Activated naive CD4-positive, alpha-beta T cell (primary cell): ENCODE measurements around the gene GNAL.
"Not testable (repeated sequence)": the region's sequence is repeated elsewhere in the genome, so short reads cannot be mapped to it uniquely, and the experiment has no call there.

Experiments used
- DNase-seq, 4 experiments: peaks; one replicate each; lab custom pipeline; 2025; lab: John Stamatoyannopoulos, UW

The GNAL gene

DNA sequence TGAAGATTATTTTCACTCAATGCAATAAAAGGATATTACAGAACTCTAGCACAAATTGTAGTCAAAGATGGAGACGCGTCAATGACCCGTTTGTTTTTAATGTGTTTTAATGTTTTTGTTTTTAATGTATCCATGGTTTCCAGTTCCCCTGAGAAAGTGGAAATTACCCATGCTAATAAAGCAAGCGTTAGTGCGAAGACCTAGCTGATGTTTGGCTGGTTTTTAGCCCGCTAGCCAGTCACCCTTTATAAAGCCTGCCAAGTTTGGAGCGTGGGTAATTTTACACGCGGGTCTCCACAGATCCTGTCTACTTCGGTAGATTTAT is 161.7 kb downstream of the GNAL start:
- no peak for DNase-seq

DNA sequence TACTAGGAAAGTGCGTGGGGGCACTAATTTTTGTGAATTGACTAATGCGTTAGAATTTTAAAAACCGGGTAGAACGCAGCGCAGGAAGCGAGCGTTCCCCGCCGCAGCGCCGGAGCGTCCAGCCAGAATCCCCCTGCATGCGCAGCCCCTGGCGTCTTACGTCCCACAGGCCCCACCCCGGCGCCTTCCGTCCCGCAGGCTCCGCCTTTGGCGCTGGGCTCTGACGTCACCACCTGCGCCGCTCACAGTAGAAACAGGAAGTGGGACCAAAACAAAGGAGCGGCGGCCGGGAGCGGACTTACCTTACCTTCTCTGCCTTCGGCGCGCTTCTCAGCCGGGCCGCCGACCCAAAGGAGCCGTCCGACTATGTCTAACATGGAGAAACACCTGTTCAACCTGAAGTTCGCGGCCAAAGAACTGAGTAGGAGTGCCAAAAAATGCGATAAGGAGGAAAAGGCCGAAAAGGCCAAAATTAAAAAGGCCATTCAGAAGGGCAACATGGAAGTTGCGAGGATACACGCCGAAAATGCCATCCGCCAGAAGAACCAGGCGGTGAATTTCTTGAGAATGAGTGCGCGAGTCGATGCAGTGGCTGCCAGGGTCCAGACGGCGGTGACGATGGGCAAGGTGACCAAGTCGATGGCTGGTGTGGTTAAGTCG is 162.2 kb downstream of the GNAL start, which contains the start of gene CHMP1B:
TSS of gene CHMP1B (plus strand) at position 268 of the 660 bp plus-strand sequence. CDS start at position 367, 99 bp downstream.
- DNase-seq = peak; percentile 93 to 95 (median 93)

DNA sequence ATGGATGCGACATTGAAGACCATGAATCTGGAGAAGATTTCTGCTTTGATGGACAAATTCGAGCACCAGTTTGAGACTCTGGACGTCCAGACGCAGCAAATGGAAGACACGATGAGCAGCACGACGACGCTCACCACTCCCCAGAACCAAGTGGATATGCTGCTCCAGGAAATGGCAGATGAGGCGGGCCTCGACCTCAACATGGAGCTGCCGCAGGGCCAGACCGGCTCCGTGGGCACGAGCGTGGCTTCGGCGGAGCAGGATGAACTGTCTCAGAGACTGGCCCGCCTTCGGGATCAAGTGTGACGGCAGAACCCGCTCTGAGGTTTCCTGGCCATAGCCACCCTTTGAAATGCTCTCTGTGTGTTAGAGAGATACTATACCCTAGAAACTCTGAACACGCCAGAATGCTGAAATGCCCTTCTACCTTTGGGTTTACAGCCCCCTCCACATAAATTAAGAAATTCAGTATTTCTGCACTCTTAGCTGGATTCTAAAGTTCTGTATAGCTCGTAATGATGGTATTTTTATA is 162.8 kb downstream of the GNAL start:
- peak; percentile 9 to 41 (median 19) for DNase-seq

DNA sequence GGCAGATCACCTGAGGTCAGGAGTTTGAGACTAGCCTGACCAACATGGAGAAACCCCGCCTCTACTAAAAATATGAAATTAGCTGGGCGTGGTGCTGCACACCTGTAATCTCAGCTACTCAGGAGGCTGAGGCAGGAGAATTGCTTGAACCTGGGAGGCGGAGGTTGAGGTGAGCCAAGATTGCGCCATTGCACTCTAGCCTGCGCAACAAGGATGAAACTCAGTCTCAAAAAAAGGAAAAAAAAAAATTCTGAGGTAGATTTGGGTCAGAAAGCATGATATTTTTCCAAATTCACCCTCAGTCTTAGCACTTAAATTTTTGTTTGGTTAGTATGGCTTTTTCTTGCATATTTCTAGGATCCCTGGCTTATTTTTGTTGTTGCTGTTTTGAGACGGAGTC is 165.5 kb downstream of the GNAL start:
- not testable (repeated sequence) for DNase-seq

DNA sequence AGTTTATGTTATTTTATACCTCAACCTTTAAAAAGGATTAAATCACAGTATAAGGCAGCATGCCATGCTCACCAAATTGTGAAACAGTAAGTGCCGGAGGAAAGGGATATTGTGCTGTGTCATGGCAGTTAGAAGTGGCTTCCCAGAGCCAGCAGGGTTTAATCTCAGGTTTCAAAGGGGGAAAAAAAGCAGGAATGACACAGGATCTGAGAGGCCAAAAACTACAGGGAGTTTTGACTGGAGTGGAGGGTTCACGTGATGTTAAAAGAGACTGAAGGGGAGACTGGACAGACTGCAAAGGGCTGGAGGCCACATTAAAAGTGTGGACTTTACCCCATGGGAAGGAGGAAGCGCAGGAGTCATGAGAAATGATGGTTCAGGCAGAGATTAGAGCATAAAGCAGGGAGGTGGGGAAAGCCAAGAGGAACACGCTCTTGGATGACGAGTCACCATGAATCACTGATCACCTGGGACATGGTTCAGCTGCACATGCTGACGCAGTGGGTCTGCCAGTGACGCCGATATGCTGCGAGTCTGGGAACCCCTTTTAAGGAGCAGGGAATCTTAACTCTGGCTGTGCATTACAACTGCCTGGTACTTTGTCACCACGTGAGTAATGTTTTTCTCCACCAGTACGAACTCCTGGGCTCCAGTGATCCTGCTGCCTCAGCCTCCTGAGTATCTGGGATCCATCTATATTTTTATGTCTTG is 168.3 kb downstream of the GNAL start:
- DNase-seq = no peak

DNA sequence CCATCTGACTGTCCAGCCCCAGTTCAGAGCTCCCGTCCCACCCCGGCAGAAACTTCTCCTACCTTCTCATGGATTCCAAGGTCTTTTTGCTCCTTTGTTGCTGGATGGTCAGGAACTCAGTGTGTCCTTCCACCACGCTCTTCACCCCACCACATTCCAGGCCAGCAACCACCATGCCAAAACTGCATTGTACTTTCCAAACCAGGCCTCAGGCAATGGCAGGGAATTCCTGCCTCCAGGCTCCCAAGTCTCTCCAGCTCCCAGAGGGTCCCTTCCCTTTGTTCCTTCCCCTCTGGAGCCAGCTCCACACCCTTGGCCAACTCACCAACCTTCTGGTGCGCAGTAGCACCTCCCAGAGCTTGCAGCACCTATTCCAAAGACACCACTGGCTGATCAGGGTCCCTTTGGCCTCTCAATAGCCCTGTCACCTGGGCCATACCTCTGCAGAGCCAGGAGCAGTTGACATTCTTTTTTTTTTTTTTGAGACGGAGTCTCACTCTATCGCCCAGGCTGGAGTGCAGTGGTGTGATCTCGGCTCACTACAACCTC is 170.3 kb downstream of the GNAL start:
- DNase-seq = no peak

DNA sequence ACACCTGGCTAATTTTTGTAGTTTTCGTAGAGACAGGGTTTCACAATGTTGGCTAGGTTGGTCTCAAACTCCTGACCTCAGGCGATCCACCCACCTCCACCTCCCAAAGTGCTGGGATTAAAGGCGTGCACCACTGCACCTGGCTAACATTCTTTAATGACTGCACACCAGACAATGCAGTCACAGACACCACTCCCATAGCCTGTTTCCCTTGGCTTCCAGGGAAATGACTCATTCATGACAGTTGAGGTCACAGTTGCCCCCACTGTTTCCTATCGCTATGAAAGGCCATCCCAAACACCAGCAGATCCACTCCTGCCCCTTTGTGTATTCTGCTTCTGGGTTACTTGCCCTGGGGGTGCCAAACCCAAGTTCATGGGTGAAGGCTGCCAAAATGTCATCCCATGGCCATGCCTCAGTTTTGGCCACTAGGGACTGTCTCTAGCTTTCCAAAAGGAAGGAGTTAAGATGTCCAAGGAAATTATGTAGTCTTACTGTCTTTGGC is 170.9 kb downstream of the GNAL start:
- no peak for DNase-seq

DNA sequence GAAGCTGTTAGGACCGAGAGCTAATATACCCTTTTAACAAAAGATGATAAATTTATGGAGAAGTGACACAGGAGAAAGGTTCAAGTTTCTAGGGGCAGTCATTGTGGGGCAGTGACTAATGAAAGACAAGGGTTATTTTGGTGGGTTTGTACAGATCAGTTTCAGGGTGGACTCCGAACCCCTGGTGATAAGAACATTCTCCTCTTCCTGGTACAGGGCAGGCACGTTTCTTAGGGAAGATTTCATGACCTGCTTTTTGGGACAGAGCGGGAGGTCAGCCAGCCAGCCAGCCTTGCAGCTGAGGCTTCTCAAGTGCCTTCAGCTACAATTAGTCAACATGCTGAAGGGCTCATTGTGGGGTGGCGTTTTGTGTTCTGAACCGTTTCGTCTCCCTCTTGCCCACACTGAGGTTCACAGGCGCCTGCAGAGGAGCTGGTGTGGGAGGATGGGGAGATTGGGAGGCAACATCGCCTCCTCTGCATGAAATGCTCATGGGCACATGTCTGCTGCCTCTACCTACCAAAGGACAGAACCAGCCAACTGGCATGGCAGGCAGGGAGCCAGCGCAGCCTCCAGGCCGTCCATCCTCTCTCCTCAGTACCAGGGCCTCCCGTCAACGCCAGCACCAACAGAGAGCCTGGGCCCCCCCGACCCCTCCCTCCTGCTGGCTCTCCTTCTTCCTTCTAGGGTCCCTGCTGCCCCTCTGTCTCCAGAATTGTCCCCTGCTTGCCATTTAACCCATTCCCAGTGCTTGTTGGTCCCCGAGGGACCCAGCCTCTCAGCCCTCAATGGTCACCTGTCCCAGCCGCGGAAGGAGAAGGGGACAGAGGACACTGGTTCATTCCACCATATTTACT is 171.8 kb downstream of the GNAL start:
- no peak for DNase-seq

DNA sequence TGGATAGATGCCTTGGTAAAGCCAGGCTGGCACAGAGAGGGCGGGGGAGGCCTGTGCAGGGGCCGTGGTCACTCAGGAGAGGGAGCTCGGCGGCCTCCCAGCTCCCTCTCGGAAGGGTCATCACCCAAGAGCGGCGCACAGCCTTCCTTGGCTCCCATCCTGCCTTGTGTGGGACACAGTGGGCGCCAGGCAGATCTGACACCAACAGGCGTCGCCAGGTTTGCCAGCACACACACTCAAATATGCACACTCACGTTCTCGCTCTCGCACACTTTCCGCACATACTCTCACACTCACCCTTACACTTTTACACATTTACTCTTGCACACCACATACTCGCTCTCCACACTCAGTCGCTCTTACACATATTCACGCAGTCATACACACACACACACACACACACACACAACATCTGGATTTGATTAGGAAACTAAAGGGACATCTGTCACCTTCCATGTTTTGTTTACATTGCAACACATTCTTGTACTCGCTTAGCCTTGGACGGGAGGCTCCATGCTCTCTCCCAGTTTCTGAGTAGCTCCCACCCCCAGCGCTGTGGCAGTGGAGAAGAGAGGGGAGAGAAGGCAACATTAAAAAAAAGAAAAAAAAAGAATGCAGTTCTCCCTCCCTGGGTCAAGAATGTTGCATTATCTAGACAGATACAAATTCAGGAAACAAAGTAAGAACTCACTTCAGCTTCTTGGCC is 172.7 kb downstream of the GNAL start:
- no peak for DNase-seq

DNA sequence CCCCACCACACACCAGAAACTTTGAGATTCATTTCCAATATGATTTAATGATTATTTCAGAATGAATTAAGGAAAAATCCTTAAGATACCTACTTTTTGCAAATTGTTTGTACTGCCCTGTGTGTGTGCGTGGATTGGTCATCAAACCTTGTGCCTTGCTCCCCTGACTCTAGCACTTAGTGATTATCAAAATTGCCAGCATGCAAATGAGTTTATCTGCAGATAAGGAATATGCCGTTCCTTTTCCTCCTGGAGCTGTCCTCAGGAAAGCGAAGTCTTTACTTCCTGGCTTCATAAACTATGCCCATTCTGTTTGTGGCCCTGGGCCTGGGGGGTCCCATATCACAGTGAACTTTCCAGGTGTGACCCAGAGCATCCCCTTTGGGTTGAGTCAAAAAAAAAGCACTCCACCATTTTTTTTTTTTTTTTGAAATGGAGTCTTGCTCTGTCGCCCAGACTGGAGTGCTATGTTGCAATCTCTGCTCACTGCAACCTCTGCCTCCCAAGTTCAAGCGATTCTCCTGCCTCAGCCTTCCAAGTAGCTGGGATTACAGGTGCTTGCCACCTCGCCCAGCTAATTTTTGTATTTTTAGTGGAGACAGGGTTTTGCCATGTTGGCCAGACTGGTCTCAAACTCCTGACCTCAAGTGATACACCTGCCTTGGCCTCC is 173.5 kb downstream of the GNAL start:
- no peak for DNase-seq

DNA sequence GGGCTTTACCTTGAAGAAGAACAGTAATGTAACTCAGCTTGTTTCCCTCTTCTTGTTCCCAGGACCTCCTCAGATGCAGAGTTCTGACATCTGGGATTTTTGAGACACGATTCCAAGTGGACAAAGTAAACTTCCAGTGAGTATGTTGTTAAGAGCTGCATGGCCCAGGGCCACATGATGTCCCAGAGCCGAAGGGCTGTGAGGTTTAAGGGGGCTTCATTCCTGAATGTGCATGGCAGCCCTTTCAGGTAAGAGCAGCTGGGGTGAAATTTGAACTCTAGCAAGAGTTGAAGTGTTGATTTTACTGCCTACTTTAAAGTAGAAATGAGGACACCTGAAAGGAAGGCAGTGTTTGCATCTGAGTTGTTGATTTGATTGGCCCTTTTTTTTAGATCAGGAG is 175.4 kb downstream of the GNAL start:
- no peak for DNase-seq

DNA sequence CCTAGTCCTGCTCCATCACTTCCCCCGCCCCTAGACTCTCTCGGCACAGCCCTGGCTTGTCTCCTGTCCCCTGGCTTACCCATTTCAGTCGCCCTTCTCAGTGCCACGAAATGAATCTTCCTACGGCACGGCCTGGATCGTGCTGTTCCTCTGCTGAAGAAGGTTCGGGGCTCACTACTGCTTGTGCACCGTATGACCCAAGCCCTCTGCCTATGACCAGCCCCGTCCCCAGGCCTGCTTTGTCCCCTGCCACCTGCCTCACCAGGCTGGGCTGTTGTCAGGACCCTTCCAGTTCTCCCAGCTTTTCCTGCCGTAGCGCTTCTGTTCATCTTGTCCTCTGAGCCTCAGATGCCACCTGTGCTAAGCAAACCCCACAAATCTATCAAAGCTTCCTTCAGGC is 176.0 kb downstream of the GNAL start:
- DNase-seq = no peak

DNA sequence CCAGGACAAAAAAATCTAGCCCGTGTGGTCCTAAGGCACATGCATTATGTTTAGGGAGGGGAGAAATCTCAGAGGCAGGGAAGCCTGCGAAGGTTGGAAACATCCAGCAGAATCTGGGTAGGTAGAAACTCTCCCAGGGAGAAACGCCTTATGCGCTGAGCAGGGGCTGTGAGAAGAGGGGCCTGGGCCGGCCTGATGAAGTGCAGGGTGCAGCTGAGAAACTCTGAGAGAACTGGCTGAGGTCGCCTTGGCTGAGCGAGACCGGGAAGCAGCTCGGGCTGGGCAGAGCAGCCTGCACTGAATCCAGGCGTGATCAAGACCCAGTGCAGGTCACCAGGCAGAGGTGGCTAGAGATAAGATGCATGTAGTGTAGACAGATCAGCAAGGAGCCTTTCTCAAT is 177.3 kb downstream of the GNAL start:
- DNase-seq = no peak

DNA sequence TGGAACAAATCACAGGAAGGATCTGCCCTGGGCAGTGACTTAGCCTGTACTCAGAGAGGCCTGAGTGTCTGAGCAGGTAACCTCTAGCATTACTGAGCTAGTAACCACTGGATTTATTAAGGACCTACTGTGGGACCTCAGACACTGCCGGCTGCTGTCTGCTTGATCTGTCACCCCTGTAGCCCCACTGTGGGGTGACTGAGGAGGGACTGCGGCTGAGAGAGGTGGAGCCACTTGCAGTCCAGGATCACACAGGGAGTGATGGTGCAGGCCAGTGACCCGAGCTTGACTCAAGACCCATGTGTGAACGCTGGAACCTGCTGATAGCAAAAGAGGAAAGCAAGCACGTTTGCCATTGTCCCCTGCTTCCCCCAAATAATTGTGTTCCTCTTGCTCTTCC is 177.7 kb downstream of the GNAL start:
- DNase-seq = no peak

DNA sequence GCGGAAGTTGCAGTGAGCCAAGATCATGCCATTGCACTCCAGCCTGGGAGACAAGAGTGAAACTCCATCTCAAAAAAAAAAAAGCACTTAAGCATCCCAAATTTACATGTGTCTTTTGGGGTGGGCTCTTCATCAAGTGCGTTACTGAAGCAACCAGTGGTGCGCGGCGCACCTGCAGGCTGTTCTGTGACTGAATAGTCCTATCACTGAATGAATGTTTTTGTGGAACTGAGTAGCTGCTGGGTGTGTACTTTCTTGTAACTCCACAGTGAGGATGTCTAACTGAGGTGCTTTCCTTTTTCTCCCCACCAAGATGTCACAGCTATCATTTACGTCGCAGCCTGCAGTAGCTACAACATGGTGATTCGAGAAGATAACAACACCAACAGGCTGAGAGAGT is 179.2 kb downstream of the GNAL start:
- no peak for DNase-seq

DNA sequence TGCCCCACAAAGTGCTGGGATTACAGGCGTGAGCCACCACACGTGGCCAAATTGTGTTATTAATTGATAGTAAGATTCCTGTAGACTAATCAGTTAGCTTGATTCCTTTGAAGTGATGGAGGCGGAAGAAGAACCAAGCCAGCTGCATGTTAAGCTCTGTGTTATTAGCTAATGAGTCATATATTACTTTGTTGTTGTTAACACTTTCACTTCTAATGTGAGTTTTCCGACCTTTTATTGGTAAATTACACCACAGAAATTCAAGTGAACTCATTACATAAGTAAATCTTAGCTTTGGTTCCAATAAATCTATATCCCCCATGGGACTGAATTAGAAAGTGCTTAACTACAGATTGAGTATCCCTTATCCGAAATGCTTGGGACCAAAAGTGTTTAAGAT is 182.4 kb downstream of the GNAL start:
- DNase-seq = no peak

DNA sequence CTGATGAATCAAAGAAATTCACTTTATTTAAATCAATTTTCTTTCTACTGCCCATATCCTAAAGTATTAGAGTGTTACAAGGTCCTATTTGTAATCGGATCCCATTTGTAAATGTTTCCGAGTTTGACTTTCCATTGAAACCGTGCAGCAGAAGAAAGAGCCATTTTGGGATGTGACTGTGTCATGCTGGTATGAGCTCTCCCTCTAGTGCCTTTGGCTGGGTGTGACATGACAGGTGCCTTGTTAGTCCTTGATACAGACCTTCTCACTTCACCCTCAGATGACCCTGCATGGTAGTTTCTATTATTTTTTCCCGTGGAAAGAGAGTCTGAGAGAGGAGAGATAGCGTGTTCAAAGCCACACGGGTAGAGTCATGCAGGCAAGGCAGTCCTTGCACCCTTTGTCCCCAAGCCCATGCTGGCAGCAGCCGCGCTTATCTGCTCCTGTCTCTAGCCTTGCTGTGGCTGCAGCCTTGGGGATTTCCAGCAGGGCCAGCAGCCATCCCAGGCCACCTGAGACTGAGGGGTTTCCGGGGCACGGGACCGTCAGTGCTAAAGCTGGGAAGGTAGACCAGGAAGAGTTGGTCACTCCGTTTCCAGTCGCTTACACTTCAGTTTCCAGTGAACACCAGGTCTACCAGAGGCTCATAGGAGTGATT is 183.5 kb downstream of the GNAL start:
- no peak for DNase-seq

DNA sequence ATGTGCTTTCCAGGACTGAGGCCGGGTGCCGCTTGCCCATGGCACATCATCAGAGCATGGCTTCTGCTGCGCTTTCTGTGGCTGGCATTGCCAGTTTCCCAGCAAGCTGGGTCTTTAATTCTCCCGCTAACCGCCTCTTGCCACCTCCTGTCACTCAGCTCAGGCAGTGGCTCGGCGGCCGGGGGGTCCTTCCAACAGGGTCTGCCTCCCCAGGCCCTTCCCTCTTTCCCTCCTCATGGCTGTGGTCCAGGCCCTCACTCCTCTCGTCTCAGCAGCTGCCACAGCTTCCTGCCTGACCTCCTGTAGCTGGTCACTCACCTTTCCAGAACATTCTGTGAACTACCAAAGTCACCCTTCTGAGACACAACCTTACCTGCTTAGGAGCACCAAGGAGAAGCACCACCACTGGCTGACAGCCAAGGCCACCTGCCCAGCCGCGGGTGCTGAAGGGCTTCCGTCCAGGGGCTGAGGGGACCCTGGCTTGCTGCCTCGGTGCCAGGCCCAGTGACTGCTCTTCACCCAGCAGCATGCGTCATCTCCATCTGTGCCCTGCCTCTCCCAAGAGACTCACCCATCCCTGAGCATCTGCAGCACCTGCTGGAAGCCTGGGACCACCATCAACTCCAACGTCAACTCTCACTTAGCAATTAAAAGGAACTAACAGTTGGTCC is 184.7 kb downstream of the GNAL start:
- no peak for DNase-seq

DNA sequence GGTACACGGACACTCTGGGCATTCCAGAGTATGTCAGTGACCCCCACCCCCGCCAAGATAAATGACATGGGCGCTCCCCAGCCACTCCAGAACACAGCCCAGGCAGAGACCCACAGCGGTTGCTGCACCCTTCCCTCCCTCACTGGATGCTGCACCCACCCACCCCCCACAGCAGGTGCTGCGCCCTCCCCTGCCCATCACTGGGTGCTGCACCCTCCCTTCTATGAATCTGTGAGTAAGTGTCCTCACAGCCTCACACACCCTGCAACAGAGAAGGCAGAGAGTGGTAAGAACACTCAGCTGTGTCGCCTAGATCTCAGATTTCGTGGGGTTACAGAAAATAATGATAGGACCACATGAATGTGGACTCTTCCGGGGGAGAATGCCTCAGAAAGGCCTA is 185.6 kb downstream of the GNAL start:
- no peak for DNase-seq
